GM21619 (cell line): ENCODE data around the gene KCNH2.

ENCODE experiments used
- ATAC-seq: cut with Tn5 transposase; IDR thresholded peaks from one replicate; pipeline ENCODE4 v1.9.1; 2021; ENCODE audit not compliant: unreplicated experiment

The KCNH2 gene

DNA sequence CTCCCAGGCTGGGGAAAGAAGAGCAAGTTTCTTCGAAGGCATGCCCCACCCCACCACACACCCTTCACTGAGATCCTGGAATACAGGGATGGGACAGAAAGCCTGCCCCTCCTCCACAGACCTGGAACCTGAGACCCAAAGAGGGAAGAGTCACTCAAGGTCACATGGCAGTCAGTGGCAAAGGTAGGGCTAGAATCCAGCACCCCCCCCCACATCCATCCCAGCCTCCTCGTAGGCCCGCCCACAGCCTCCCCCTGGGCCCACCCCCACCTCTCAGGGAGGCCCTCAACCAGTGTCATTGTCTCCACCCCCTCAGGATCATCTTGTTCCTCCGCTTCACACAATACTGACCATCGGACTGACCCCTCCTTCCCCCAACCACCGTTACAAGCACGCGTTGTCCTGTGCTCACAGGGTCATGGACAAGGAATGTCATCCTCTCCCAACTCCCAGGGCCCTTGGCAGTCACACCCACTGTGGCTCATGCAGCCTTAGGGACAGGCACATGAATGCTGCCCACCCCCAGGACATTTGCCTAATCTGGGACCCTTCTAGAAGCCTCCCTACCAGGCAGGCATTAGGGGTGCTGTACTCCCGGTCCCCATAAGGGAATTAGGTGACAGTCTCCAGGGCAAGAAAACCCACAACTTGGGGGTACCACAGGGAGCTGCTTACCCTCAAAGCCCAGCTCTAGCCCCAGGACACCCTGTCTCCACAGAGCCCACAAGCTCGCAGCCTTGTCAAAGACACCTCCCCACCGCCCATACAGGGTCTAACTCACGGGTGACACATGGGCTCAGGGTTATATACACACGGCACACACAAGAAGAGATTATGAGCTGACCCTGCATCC is 1.4 kb downstream of the KCNH2 start:
- ATAC-seq = no peak

DNA sequence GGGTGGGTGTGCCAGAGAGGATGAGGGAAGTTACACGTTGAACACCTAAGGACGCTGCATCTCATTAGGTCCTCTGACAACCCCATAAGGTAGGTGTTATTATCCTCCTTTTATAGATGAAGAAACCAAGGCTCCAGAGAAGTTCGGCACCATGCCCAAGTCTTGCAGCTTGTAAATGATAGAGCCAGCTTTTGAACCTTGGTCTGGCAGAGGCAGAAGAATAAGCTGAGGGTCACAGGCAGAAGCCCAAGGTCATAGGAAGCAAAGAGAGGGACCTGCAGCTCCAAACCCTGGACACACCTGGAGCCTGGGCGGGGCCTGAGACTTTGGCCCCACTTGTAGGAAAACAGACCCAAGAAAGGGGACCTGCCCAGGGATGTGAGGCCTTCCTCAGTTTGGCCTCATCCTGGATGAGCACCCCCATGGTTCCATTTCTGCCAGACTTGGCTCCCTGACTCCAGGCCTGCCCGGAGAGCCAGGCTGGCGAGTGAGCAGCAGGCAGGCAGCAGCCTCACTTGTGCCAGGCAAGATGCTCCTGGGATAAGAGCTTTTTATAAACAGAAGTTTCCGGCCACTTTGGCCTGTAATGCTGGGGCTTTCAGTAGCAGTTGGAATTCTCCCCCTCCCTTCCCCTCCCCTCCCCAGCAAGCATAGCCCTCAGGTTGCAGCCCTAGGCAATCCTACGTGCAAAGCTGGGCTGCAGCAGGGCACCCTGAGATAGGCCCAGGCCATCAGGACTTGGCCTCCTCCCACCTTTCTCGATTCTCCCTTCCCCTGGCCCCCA is 2.4 kb downstream of the KCNH2 start:
- ATAC-seq = no peak

DNA sequence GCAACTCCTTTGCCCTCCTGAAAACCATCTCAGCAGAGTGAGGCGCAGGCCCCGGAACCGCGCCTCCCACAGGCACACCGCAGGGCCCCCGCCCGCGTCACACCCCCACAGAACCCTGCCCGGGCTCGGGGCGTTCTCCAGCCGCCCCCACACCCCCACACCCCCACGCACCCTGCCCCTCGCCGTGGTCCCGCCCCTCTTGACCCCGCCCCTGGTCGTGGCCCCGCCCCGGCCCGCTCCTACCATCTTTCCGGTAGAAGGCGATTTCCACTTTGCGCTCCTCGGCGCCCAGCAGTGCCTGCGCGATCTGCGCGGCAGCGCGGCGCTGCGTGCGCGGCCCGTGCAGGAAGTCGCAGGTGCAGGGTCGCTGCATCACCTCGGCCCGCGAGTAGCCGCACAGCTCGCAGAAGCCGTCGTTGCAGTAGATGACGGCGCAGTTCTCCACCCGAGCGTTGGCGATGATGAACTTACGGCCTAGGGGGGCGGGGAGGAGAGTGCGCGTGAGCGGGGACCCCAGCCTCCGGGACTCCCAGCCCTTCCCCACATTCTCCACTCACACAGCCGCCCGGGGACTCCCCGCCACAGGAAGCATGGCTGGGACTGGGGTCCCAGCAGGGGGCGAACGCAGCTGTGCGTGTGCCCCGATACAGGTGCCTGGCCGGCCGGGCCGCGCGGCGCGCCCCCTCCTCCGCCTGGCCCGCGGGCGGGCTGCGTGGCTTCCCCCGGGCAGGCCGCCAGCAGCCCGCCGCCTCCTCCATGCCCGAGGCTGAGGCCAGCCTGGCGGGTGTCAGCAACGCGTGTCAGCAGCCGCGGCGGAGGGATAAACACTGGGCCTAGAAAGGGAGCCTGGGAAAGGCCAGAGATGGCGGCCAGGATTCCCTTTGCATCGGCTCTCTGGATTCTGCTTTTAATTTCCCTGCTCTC is 3.4 kb downstream of the KCNH2 start:
- peak; percentile 59 for ATAC-seq

DNA sequence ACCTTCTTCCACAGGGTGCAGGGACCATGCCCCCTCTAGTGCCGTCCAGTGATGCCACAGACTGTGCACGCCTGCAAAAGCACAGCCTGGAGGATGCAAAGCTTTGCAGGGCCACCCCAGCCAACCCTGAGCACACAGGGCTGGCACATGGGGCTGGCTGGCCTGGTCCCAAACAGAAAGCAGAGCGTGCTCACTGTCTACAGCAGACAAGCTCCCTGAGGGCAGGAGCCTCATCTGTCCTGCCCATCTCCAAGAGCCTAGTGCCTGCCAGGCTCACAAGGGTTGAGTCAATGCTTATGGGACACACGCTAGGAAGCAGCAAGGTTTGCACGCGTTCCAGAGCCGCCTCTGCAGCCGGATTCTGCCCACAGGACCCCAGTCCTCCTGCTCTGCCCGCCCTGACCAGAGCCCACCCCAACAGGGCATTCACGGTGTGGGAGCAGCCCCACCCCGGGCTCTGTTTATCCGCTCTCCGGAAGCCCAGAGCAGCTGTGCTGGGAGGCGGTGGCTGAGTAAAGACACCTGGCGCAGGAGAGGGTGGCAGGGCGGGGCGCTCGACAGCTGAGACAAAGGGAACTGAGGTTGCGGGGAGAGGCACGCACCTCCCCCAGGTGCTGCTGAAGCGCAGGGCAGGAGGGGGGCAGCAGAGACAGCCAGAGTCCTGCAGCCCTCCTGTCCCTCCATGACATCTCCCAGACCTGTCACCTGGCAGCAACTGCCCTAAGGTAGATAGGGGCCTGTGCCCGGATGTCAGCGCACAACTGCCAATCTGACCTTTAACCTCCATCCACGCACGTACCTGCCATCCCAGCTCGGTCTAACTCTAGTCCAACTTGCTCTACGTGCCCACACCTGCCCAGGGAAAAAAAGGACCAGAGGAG is 4.3 kb downstream of the KCNH2 start:
- no peak for ATAC-seq

DNA sequence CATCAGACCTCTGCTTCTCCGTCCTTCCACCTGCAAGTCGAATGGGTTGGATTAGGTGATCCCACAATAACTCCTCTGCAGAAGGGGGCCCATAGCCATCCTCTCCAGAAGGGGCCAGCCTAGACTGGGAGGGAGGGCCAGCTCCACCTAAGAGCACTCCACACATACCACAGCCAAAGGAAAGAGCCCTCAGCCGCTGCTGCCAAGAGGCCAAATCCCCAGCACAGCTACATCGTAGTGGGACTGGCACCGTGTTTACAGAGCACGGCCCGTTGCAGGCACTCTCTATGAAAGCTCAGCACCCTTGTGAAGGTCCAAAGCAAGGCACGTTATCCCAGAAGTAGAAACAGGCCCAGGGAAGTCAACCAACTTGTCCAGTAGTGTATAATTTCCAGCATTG is 5.4 kb downstream of the KCNH2 start:
- ATAC-seq = no peak

DNA sequence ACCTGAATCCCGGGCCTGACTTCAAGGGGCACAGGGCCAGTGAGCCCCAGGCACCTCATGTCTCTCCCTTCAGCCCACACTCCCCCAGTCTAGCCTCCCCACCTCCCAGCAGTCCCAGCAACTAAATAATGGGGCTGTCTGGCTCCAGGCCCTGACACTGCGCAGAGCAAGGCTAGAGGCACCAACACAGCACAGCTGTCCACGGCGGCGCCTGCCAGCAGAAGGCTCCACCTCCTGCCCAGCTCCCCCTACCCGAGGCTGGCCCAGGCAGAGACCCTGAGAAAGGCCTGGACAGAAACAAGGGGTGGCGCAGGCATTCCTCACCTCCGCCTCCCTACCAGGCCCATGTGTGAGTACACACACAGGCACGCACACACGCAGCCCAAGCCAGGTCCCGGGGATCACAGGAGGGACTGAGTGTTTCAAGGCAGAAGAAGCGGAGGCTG is 6.1 kb downstream of the KCNH2 start:
- ATAC-seq = no peak

DNA sequence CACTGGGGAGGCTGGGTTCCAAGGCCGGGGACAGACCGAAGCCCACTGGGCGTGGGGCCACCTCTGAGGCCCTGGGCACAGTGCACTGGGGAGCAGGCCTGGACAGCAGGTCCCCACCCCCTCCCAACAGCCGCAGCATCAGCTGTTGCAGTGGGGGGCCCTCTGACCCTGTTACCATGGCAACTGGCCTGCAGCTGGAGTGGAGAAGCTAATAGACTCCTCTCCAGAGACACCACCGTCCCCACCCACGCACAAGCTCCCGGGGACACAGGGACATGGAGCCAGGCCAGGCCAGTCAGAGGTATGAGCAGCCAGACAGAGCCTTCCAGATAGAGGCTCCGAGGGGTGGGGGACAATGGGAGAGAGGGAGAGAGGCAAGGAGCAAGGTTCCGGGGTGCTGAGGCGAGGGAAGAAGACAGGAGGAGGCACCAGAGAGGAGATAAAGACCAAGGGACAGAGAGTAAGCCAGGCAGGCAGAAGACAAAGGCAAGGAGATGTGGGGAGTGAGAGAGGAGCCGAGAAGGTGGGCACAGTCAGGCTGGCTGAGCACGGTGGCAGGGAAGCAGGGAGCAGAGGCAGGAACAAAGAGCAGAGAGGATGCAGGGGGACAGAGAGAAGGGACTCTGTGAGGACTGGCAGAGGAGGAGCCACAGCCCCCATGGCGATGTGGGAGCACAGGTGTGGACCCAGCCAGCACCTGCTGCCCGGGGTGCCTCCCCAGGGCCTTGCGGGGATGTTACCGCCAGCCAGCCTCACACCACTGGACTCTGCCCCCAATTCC is 6.7 kb downstream of the KCNH2 start:
- ATAC-seq = no peak

DNA sequence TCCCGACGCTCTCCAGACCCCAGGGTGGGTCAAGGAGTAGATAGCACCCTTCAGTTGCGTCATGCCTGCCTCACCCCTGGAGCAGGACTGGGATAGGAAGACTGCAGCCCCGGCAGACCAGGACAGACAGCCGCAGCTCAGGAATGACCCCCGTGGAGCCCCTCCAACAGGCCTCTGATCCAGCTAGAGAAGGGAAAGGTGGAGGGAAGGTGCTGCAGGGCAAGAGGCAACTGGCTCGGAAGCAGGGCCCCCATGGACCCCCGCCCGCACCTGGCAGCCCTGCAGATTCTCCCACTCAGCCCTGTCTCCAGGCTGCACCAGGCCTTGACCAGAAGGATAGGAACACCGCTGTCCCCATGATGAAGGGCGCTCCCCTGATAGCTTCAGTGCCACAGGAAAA is 7.7 kb downstream of the KCNH2 start:
- ATAC-seq = no peak

DNA sequence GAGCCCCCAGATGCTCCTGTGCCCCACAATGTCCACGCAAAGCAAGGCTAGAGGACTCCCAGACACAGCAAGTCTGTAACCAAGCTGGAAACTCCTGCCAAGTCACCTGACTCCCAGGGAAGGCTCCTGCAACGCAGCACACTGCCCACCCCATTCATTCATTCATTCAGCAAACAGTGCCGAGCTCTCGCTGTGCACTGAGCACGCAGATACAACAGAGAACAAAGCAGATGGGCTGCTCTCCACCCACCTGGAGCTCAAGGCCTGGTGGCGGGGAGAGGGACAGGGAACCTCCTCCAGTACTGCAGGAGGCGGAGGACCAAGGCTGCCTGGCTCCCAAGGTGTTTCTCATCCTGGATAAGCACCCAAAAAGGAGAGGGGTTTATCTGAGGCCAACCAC is 8.6 kb downstream of the KCNH2 start:
- ATAC-seq = no peak

DNA sequence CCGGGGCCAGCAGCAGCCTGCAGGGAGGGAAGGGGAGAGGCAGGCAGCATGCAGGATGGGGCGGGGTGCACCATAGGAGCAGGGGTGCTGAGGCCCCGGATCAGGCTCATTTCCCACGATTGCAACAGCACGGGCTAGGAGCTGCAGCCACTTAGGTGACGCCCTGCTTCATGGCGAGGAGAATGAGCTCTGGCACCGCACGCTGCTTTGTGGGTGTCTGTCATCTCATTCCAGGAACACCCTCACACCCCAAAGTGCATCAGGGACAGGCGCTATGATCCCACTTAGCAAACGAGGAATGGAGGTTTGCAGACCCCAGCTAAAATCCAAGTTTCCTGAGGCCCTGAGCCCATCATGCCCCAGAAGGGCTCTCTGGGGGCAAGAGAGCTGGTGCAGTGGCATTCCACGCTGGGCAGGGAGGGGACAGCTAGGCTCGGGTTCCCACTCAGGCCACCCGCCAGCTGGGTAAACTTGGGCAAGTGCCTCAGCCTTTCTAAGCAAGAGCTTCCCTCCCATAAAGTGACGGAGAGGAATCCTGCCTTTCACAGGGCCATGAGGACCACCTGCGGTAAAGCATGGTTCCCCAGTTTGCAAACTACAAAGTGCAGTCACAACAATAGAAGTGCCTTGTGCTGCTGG is 9.3 kb downstream of the KCNH2 start:
- no peak for ATAC-seq

DNA sequence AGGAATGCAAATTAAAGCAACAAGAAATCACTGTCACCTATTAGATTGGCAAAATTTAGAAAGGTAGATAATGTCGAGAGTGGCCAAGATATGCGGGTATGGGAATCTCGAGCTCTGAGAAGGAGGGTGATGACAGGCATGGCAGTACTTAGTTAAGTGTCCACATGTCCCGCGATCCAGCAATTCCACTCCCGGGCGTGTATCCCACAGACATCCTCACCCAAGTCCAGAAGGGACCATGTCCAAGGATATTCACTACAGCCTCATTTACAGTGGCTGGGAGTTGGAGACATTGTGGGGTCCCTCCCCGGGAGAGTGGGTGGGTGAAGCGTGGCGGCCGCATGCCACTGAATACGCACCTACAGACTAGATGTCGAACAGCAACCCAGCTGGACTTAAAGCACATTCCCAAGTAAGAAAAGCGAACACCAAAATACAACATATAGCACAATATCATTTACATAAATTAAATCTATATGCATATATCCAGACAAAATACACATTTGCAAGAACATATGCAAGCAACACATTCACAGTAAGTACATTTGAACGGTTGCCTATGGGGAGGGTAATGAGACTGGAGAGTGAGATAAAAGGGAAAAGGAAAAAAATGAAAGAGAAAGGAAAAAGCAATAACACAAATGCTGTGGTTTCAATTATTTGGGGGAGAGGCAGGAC is 9.9 kb downstream of the KCNH2 start:
- no peak for ATAC-seq

DNA sequence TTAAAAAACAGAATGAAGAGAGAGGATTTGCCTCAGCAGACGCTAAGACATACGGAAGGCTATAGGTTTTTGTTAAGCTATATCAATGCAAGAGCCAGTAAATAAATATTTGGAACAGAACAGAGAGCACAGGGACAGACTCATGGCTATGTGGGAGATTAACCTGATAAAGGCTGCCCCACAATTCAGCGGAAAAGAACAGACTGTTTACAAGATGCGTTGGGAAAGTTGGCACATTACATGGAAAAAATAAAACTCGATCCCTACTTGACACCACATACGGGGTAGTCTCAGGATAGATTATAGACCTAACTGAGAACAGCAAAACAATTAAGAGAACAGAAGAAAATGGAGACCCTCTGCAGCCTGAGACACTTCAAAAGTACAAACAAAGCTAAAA is 10.8 kb downstream of the KCNH2 start:
- ATAC-seq = no peak

DNA sequence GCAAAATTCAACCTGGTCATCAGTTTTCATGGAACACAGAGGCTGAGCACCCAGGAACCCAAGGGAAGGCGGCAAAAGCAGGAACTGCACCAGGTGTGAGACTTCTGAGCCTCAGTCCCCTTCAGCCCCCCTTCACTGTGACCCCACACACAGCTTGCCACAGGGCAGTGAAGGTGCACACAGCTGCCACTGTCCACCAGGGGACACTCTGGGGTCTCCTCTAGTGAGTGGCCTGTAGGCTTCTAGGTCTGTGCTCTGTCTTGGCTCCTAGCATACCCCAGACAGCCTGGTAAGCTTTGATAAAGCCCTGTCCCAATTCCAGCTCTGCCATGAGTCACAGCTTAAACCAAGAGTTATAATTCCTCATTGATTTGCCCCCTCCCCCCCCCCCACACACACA is 12.1 kb downstream of the KCNH2 start:
- no peak for ATAC-seq

DNA sequence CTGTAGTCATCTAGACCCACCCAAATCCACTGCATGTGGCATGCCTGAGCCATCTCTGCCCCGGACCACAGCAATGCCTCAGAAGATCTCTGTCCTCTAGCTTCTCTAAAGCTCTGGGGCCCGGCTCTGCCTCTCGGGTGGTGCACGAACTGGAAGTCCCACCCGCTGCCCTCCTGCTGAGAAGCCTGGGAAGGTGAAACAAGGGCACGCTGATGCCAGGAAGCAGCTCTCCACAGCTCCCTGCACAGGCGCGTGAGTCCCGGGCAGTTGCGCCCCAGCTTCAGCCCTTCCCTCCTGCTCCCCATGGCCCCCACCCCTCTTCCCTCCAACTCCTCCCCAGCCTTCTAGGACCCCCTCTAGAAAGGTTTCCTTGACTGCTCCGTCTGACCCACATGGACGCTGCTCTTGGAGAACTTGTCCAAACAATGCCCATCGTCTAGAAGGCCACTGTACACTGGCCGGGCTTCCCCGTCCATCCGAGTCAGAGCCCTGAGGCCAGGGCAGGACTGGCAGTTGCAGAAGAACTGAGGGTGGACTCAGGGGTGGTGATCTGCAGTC is 12.8 kb downstream of the KCNH2 start:
- no peak for ATAC-seq

DNA sequence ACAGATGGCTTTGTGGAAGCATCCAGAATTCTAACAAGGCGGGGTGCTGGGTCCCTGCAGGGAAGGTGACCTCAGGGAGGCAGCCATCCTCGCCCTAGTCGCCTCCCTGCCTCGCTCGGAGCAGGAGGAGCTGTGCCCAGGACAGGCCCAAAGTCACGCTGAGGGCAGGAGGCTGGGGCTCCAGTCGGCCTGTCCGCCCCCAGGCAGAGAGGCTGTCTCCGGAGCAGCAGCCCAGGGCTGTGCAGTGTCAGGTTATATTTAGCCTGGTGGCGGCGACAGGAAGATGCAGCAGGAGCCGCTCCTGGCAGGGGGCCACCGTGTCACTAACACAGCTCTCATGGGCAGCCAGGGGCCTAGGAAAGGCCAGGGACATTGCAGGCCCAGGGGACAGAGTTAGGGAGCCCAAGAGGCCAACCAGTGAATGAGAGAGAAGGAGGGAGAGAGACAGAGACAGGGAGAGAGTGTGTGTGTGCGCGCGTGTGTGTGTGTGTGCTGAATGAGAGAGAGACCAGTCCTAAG is 13.5 kb downstream of the KCNH2 start:
- ATAC-seq = no peak

DNA sequence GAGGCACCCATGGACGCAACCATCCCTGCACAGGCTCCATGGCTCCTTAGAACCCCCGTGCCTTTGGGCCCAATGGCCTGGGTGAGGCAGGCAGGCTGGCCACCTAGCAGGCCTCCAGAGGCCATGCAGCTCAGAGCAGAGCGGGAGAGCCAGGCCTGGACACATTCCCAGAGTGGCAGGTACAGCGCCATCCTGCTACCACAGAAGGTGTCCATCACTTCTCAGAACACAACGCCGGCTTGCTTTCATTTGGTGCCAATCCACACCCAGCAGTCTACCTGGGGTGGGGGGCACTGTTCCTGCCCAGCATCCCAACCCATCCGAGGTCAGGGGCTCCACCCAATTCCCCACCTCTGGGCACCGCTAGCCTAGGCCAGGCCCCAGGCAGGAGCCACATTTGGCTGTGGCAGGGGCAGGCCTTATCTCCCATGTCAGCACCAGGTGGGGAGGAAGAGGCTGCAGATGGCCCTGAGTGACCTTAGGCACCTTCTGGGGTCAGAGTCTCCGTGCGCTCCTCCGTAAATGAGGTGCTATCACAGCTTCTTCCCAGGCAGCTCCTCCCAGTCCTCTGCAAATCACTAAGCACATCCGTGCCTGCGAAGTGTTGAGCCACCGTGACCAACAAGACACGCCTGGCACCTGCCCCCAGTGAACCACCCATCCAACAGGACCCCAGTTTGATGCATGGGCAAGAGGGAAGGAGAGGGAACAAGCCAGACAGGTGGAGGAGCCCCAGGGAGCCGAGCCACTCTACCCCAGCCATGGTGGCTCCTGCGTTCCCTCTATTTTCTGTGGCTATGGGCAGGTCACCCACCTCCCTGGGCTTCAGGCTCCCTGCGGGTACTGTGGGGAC is 14.2 kb downstream of the KCNH2 start:
- ATAC-seq = no peak
